Kidney epithelial cell (primary cell): ENCODE measurements around the gene CNNM1. TPM values are rescaled to one million over a fixed set of nuclear protein-coding genes. Genes with fewer than 3 reads are reported as not detected.

Experiments used
- DNase-seq: peaks from one replicate; pipeline ENCODE4 v3.0.0-alpha.2; 2010; ENCODE audit warnings: low read depth
- H3K27me3 ChIP-seq: 2 replicates; pipeline ENCODE4 v1.6.0; 2011; ENCODE audit warnings: low read length; ENCODE audit not compliant: control insufficient read depth, insufficient read depth
- H3K36me3 ChIP-seq: 2 replicates; pipeline ENCODE4 v1.5.1; 2011; ENCODE audit warnings: low read length; ENCODE audit not compliant: control insufficient read depth, insufficient read depth
- H3K4me3 ChIP-seq: 2 replicates; pipeline ENCODE4 v1.5.1; 2011; ENCODE audit warnings: low read depth, mild to moderate bottlenecking, control low read depth, low read length
- CTCF ChIP-seq: IDR thresholded peaks from 2 replicates; pipeline ENCODE4 v1.5.1; 2011; ENCODE audit warnings: mild to moderate bottlenecking, moderate library complexity, low read length, control low read depth, inconsistent platforms; ENCODE audit not compliant: insufficient read depth, poor library complexity, severe bottlenecking
- total RNA-seq: library from RNA; depleted of rRNA; stranded (reverse); fragments of >200 nt; gene quantifications from 2 replicates; pipeline ENCODE4 v1.2.3, GENCODE V29; 2015

The CNNM1 gene
- total RNA-seq, 1 donor from 2014 or later = 0.92 TPM

- H3K4me3 ChIP-seq = no peak overlapping the region
- DNase-seq = no peak
- no peaks in the 10 kb centered on the region for H3K27me3 ChIP-seq
- no peaks in the 10 kb centered on the region for H3K36me3 ChIP-seq
- no peak for TF ChIP-seq CTCF
These were observed 28.5 kb downstream of the CNNM1 start for GRCh38 chr10:99357691-99358090.

- no peak for DNase-seq
These were observed 28.9 kb downstream of the CNNM1 start for GRCh38 chr10:99358101-99358500.

GRCh38 chr10:99360934-99361333 lies 31.8 kb downstream of the CNNM1 start:
- TF ChIP-seq CTCF = no peak
- Histone ChIP-seq H3K27me3 (no peaks in the 10 kb centered on the region), H3K36me3 (no peaks in the 10 kb centered on the region), H3K4me3 (no peak overlapping the region)
- DNase-seq = no peak

More at GRCh38 chr10:99358101-99358500, 28.9 kb downstream of the CNNM1 start:
- Histone ChIP-seq H3K4me3 (no peak overlapping the region), H3K27me3 (no peaks in the 10 kb centered on the region), H3K36me3 (no peaks in the 10 kb centered on the region)
- TF ChIP-seq CTCF = no peak

GRCh38 chr10:99364125-99364524 lies 35.0 kb downstream of the CNNM1 start:
- no peak overlapping the region for H3K4me3 ChIP-seq
- H3K27me3 ChIP-seq = no peaks in the 10 kb centered on the region
- no peak for TF ChIP-seq CTCF
- H3K36me3 ChIP-seq = no peaks in the 10 kb centered on the region
- DNase-seq = no peak

- H3K4me3 ChIP-seq = no peak overlapping the region
- DNase-seq = no peak
- no peak for TF ChIP-seq CTCF
- no peaks in the 10 kb centered on the region for H3K27me3 ChIP-seq
- no peaks in the 10 kb centered on the region for H3K36me3 ChIP-seq
These were observed 36.2 kb downstream of the CNNM1 start for GRCh38 chr10:99365311-99365710.

GRCh38 chr10:99365736-99366135 lies 36.6 kb downstream of the CNNM1 start:
- no peaks in the 10 kb centered on the region for H3K36me3 ChIP-seq
- no peak overlapping the region for H3K4me3 ChIP-seq
- no peak for TF ChIP-seq CTCF
- no peak for DNase-seq
- H3K27me3 ChIP-seq = no peaks in the 10 kb centered on the region
